K562 (cell line): ENCODE results near the gene SLC4A9. TPM values are rescaled to one million over a fixed set of nuclear protein-coding genes. Genes with fewer than 3 reads are reported as not detected.

ENCODE experiments used
- ARHGAP35 ChIP-seq: fragments of 450-650 bp; IDR thresholded peaks from 2 replicates; pipeline ENCODE4 v1.6.1; 2018; ENCODE audit not compliant: partially characterized antibody
- ATF3 ChIP-seq, 2 experiments: fragments of 450-650 bp in 1 of 2; sonication (generic) in 1 of 2; formaldehyde crosslinking in 1 of 2; IDR thresholded peaks in 1 of 2; conservative IDR thresholded peaks in 1 of 2; 2 replicates each; pipeline versions ENCODE4 v1.6.1 to v1.8.1; 2016 to 2023; ENCODE audit warnings: mild to moderate bottlenecking in 2 of 2, moderate library complexity in 2 of 2, inconsistent platforms in 1 of 2, missing genetic modification reagents in 1 of 2
- BACH1 ChIP-seq: fragments of 200-800 bp; sonication (Bioruptor generic); IDR thresholded peaks from 2 replicates; pipeline ENCODE4 v1.6.1; 2016; ENCODE audit warnings: missing genetic modification characterization, missing compliant biosample characterization
- CBX3 ChIP-seq, 2 experiments: IDR thresholded peaks; 1 replicate in 1 of 2; 2 replicates in 1 of 2; pipeline ENCODE4 v1.6.1; 2012; ENCODE audit warnings: inconsistent platforms in 2 of 2, low read length in 2 of 2, borderline replicate concordance in 1 of 2, control low read depth in 1 of 2
- CHAMP1 ChIP-seq: fragments of 450-650 bp; IDR thresholded peaks from 2 replicates; pipeline ENCODE4 v1.6.1; 2016; ENCODE audit warnings: mild to moderate bottlenecking
- CTBP1 ChIP-seq: fragments of 450-650 bp; IDR thresholded peaks from 2 replicates; pipeline ENCODE4 v1.6.1; 2016; ENCODE audit warnings: borderline replicate concordance
- FOS ChIP-seq: IDR thresholded peaks from 3 replicates; pipeline ENCODE4 v1.6.1; 2011; ENCODE audit not compliant: insufficient read length; ENCODE audit errors: extremely low read depth
- FOSL1 ChIP-seq: fragments of 200-800 bp; sonication (Bioruptor generic); conservative IDR thresholded peaks from 2 replicates; pipeline ENCODE4 v1.6.1; 2016; ENCODE audit warnings: missing genetic modification characterization, missing compliant biosample characterization
- HMBOX1 ChIP-seq: sonication (generic); IDR thresholded peaks from 2 replicates; pipeline ENCODE4 v1.6.1; 2016
- JUNB ChIP-seq: fragments of 450-650 bp; formaldehyde crosslinking; conservative IDR thresholded peaks from 2 replicates; pipeline ENCODE4 v1.4.0; 2020; ENCODE audit warnings: mild to moderate bottlenecking
- L3MBTL2 ChIP-seq: fragments of 450-650 bp; IDR thresholded peaks from 2 replicates; pipeline ENCODE4 v1.6.1; 2016; ENCODE audit warnings: mild to moderate bottlenecking, moderate library complexity
- MBD1 ChIP-seq: fragments of 250-450 bp; sonication (Bioruptor Pico); IDR thresholded peaks from 2 replicates; pipeline ENCODE4 v1.8.0; 2022; ENCODE audit warnings: inconsistent platforms
- NFIC ChIP-seq: fragments of 450-650 bp; IDR thresholded peaks from 2 replicates; pipeline ENCODE4 v1.6.1; 2017; ENCODE audit warnings: mild to moderate bottlenecking, inconsistent platforms
- POLR2AphosphoS5 ChIP-seq: IDR thresholded peaks from 2 replicates; pipeline ENCODE4 v1.6.1; 2011; ENCODE audit warnings: mild to moderate bottlenecking, low read depth, low read length, moderate library complexity; ENCODE audit not compliant: control insufficient read depth, insufficient read depth
- RAD51 ChIP-seq: fragments of 450-650 bp; IDR thresholded peaks from 2 replicates; pipeline ENCODE4 v1.7.1; 2016; ENCODE audit warnings: low read depth, mild to moderate bottlenecking, borderline replicate concordance
- SMARCA4 ChIP-seq: fragments of 450-650 bp; IDR thresholded peaks from 2 replicates; pipeline ENCODE4 v1.6.1; 2016
- TBP ChIP-seq: optimal IDR thresholded peaks from 2 replicates; pipeline ENCODE3; 2011; ENCODE audit warnings: low read depth, low read length, improper control_type of control experiment
- ZFP30 ChIP-seq: fragments of 250-450 bp; sonication (Bioruptor Pico); IDR thresholded peaks from 2 replicates; pipeline ENCODE4 v1.8.0; 2022; ENCODE audit warnings: moderate library complexity, mild to moderate bottlenecking, inconsistent platforms, borderline replicate concordance
- ZFP91 ChIP-seq: sonication (generic); formaldehyde crosslinking; IDR thresholded peaks from 2 replicates; pipeline ENCODE4 v1.8.0; 2022; ENCODE audit warnings: mild to moderate bottlenecking, missing genetic modification reagents
- ZNF124 ChIP-seq: sonication (generic); formaldehyde crosslinking; IDR thresholded peaks from 2 replicates; pipeline ENCODE4 v1.8.1; 2022; ENCODE audit warnings: missing genetic modification reagents
- ZNF311 ChIP-seq: fragments of 250-450 bp; sonication (Bioruptor Pico); IDR thresholded peaks from 2 replicates; pipeline ENCODE4 v1.4.0; 2020; ENCODE audit warnings: mild to moderate bottlenecking, moderate library complexity
- ZNF778 ChIP-seq: fragments of 450-650 bp; formaldehyde crosslinking; IDR thresholded peaks from 2 replicates; pipeline ENCODE4 v1.4.0; 2020; ENCODE audit warnings: mild to moderate bottlenecking, moderate library complexity
- polyA plus RNA-seq, 8 experiments: library from polyadenylated mRNA; depleted of rRNA in 4 of 8; stranded (reverse) in 5 of 8; unstranded in 3 of 8; fragments of >200 nt; fragmentation: Nextera tagmentation in 2 of 8; fragmentation: Illumina TruSeq in 1 of 8; extraction: Ambion mirVana in 2 of 8; extraction: Trizol in 1 of 8; gene quantifications; 2 replicates each; pipeline versions ENCODE4 v1.2.1 to v1.2.3, GENCODE V29; 2011 to 2014; ENCODE audit warnings: inconsistent platforms in 1 of 8, missing spikeins in 1 of 8
- total RNA-seq, 7 experiments: library from RNA; depleted of rRNA in 6 of 7; stranded (reverse); fragments of >200 nt in 6 of 7; fragmentation: Illumina TruSeq in 2 of 7; extraction: Trizol in 2 of 7; gene quantifications; 2 replicates each; pipeline versions ENCODE4 v1.2.1 to v1.2.3, GENCODE V29; 2011 to 2021; ENCODE audit warnings: low replicate concordance in 1 of 7

The SLC4A9 gene
- total and polyA plus RNA-seq, 9 of the 15 experiments (the other 6 are each of a cell fraction or from before 2014, with no cell fraction given) = 0.05 to 0.13 TPM; not detected in 7

- TF ChIP-seq ATF3 (IDR thresholded peaks at IDR 0.05) (peak; percentile 97), ATF3 (CRISPR knock-in tag; conservative IDR thresholded peaks at IDR 0.05) (peak; percentile 90; the same call in 1 of the 2 replicates), BACH1 (tag) (0 out of 2 replicates have a peak, but pooled peaks have one; percentile 29), ARHGAP35 (no peak), CHAMP1 (no peak), ZFP30 (CRISPR knock-in tag) (no peak), FOSL1 (tag) (peak; percentile 99), ZNF124 (CRISPR knock-in tag) (no peak), TBP (no peak), ZNF778 (CRISPR knock-in tag) (no peak), L3MBTL2 (peak; percentile 59; the same call in 1 of the 2 replicates), FOS (peak; percentile 72), SMARCA4 (peak; percentile 87), RAD51 (no peak), POLR2AphosphoS5 (no peak), ZNF311 (CRISPR knock-in tag) (no peak), MBD1 (CRISPR knock-in tag) (no peak), NFIC (no peak), JUNB (peak; percentile 90), CTBP1 (no peak), HMBOX1 (peak; percentile 82), CBX3 (IDR thresholded peaks at IDR 0.05; ENCODE audit: borderline replicate concordance in 1 of 2, low read length in 2 of 2) (0 out of 3 replicates have a peak, but pooled peaks of 1 of the 2 experiments have one; percentile 17), ZFP91 (peak; percentile 83)
Observed at GRCh38 chr5:140311011-140311467, 49.0 kb upstream of the SLC4A9 start (continued).
